ENCODE results near the gene UFD1. TPM values are rescaled to one million over a fixed set of nuclear protein-coding genes. Genes with fewer than 3 reads are reported as not detected.

UFD1 gene
- total RNA-seq, 1 donor from 2014 or later = 41.5 TPM

- ATAC-seq (no peak), DNase-seq (ENCODE audit: low spot score) (no peak)
- intact Hi-C loops (cut with DNase I) = no loop called here
These were observed 38.1 kb upstream of the UFD1 start for GRCh38 chr22:19517171-19517500.

DNA sequence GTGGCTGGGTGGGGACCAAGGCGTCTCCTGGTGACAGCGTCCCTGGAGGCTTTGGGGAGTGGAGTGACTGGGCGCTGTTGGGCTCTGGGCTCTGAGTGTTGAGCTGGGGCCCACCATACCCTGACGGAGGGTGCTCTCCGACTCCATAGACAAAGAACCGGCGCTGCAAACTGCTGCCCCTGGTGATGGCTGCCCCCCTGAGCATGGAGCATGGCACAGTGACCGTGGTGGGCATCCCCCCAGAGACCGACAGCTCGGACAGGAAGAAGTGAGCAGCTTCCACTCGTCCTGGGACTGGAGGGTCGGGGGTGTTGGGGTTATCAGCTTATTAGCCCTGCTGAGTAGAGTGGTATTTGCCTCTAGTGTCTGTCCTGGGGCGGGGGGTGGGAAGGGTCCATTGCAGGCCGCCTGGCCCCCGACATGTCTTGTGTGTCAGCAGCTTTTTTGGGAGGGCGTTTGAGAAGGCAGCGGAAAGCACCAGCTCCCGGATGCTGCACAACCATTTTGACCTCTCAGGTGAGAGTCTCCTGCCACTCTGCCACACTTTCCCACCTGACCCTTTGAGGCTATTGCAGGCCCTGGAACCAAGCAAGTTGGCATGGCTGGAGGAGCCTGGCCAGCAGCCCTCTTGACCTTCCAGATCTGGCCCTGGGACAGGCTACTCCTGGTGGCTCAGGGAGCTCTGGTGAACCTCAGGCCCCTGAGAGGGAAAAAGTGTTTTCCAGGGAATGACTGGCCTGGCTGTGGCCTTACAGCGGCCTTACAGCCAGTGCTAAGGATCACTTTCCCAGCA, 37.6 kb upstream of the UFD1 start:
- intact Hi-C loops (cut with DNase I) = no loop called here
- no peak for DNase-seq (ENCODE audit: low spot score)
- ATAC-seq = no peak

GRCh38 chr22:19515654-19516377, 36.8 kb upstream of the UFD1 start:
- intact Hi-C loops (cut with DNase I) = no loop called here
- ATAC-seq = no peak
- DNase-seq (ENCODE audit: low spot score) = no peak

GRCh38 chr22:19514831-19515565, 36.0 kb upstream of the UFD1 start:
- intact Hi-C loops (cut with DNase I) = no loop called here
- DNase-seq (ENCODE audit: low spot score) (no peak), ATAC-seq (no peak)

GRCh38 chr22:19513823-19514222, 34.8 kb upstream of the UFD1 start:
- intact Hi-C loops (cut with DNase I) = no loop called here
- no peak for ATAC-seq

GRCh38 chr22:19510919-19511341, 31.9 kb upstream of the UFD1 start:
- ATAC-seq = no peak
- intact Hi-C loops (cut with DNase I) = no loop called here
- no peak for DNase-seq (ENCODE audit: low spot score)

More at GRCh38 chr22:19513823-19514222, 34.8 kb upstream of the UFD1 start:
- no peak for DNase-seq (ENCODE audit: low spot score)

- no peak for DNase-seq (ENCODE audit: low spot score)
- intact Hi-C loops (cut with DNase I) = no loop called here
- no peak for ATAC-seq
These were observed 30.9 kb upstream of the UFD1 start for GRCh38 chr22:19509923-19510322.

DNA sequence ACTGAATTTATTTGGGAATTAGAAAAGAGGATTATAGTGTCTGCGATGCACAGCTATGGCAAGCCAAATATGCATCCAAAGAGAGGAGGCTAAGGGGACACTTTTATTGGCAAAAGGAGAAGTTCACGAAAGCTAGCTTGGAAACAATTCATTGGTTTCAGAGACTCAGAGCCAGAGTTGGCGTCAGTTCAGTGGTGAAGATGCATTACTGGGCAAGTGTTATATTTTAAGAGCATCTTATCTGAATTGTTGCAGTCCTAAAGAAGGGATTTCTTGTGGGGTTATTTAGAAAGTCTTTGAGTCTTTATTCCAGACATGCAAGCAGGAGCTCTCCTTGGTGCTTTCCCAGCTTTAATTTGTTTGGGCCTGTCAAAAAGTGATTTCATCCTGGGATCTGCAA, 30.2 kb upstream of the UFD1 start:
- intact Hi-C loops (cut with DNase I) = no loop called here

DNA sequence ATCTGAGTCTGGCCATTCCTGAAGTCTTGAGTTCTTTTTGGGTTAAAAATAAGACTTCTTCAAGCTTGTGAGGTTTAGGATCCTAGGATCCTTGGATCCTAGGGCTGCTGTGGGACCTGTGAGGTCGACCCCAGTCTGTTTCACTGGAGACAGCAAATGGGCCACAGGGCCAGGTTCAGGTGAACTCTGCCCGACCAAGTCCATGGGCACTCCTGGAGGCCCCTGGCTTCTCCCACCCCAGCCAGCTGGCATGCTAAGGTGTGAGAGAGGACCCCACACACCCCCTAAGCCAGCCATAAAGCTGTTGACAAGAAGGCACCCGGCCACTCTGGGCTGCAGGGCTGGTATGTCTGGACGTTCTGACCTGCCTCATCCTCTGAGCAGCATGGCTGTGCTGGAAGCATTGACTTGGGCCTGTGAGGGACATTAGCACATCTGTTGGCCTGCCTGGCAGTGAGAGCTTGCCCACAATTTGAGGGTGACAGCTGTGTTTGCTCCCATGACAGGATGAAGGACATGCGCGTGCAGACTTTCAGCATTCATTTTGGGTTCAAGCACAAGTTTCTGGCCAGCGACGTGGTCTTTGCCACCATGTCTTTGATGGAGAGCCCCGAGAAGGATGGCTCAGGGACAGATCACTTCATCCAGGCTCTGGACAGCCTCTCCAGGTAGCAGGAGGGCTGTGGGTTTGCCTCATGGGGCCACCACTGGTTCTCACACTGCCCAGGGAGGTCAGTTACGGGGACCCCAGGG, 29.2 kb upstream of the UFD1 start:
- intact Hi-C loops (cut with DNase I) = no loop called here
- DNase-seq (ENCODE audit: low spot score) (no peak), ATAC-seq (no peak)

More for the DNA sequence above, 30.2 kb upstream of the UFD1 start:
- ATAC-seq (no peak), DNase-seq (ENCODE audit: low spot score) (no peak)

- intact Hi-C loops (cut with DNase I) = no loop called here
- ATAC-seq (no peak), DNase-seq (ENCODE audit: low spot score) (no peak)
These were observed 28.5 kb upstream of the UFD1 start for GRCh38 chr22:19507534-19507861.

- DNase-seq (ENCODE audit: low spot score) (no peak), ATAC-seq (no peak)
- intact Hi-C loops (cut with DNase I) = no loop called here
These were observed 27.2 kb upstream of the UFD1 start for GRCh38 chr22:19506212-19506611.

- intact Hi-C loops (cut with DNase I) = no loop called here
- ATAC-seq = no peak
- no peak for DNase-seq (ENCODE audit: low spot score)
These were observed 26.7 kb upstream of the UFD1 start for GRCh38 chr22:19505735-19506126.

DNA sequence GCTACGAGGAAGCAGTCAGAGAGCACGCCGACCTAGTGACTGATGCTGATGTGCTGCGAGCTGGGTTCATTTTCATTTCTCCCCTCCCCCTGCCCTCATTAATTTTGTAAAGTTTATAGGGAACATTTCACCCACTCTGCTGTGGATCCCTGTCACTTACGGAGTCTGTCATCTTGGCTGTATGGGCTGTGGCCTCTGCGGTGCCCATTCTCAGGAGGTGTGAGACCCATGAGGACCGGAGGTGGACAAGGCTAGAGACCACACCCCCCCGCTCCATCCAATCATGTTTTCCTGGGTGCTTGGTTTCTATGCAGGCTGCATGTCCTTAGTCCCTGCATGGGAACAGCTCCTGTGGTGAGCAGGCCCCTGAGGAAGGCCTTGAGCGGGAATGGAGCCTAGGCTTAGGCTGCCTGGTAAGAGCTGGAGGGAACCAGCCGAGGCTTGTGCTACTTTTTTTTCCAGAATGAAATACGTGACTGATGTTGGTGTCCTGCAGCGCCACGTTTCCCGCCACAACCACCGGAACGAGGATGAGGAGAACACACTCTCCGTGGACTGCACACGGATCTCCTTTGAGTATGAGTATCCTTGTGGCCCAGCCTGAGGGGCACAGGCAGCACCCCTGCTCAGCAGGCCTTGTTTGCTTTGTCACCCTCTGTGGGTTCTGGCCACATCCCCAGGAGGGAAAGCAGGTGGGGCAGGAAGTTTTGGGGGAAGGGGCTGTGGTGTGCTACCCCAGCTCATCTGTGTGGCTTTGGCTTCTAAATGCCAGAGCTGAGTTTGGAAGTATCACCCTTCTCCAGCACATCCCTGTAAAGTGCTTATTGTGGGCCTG, 26.1 kb upstream of the UFD1 start:
- ATAC-seq (no peak), DNase-seq (ENCODE audit: low spot score) (no peak)
- intact Hi-C loops (cut with DNase I) = no loop called here

DNA sequence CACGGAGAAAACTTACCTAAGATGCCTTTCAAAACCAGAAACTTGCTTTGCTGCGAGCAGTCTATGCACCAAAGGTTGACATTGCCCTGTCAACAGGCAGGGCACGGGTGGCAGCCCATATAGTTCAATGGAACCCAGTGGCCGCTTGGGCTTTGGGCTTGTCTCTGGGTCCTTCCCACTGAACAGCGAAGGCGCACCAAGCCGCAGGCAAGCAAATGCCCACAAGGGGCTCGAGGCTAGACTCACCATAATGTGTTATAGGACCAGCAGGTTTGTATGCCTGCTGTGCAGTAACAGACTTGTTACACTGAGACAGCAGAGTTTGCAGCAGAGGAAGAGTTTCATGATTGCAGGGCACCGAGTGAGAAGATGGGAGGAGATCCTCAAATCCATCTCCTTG, 24.9 kb upstream of the UFD1 start:
- DNase-seq (ENCODE audit: low spot score) = no peak
- no peak for ATAC-seq
- intact Hi-C loops (cut with DNase I) = no loop called here

- DNase-seq (ENCODE audit: low spot score) = no peak
- ATAC-seq = no peak
- intact Hi-C loops (cut with DNase I) = no loop called here
These were observed 24.4 kb upstream of the UFD1 start for GRCh38 chr22:19503367-19503766.

DNA sequence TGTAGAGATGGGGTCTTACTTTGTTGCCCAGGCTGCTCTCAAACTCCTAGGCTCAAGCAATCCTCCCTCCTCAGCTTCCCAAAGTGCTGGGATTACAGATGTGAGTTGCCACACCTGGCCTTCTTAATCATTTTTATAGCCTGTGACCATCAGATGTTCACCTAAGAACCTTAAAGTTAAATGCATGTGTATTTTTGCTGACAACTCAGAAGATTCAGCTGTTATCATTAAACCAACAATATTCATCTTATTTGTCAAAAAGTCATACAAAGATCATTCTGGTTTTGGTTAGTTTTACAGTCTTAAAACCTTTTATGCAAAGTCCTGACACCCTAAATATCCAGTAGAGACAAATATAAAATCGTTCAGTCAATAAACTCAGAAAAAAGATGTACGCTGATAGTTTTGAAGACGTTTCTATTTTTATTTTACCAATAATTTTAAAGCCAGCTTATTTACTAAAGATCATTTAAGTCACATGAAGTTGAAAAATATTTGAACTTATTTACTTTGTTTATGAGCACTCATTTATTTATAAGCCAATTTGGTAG, 23.0 kb upstream of the UFD1 start:
- intact Hi-C loops (cut with DNase I) = no loop called here

GRCh38 chr22:19499880-19500242, 20.9 kb upstream of the UFD1 start:
- ATAC-seq = no peak
- intact Hi-C loops (cut with DNase I) = no loop called here
- DNase-seq (ENCODE audit: low spot score) = no peak

More for the DNA sequence above, 23.0 kb upstream of the UFD1 start:
- DNase-seq (ENCODE audit: low spot score) = no peak
- no peak for ATAC-seq

GRCh38 chr22:19499236-19499879, 20.4 kb upstream of the UFD1 start:
- DNase-seq (ENCODE audit: low spot score) (no peak), ATAC-seq (no peak)
- intact Hi-C loops (cut with DNase I) = no loop called here

Data from sciatic nerve (tissue), 2 donors.